LNCaP clone FGC (cell line): ENCODE data around the gene OPCML.

Experiments used
- DNase-seq: peaks from one replicate; pipeline ENCODE4 v3.0.0-alpha.2; 2011; ENCODE audit warnings: low read depth
- H3K4me3 ChIP-seq: 2 replicates; pipeline ENCODE4 v1.5.1; 2011; ENCODE audit warnings: mild to moderate bottlenecking, low read depth, low read length, control low read depth
- CTCF ChIP-seq: IDR thresholded peaks from 2 replicates; pipeline ENCODE4 v1.5.1; 2012; ENCODE audit warnings: mild to moderate bottlenecking; ENCODE audit not compliant: control insufficient read depth, insufficient read depth; ENCODE audit errors: extremely low read depth

OPCML gene

GRCh38 chr11:133516845-133517244 lies 15.5 kb downstream of the OPCML start:
- H3K4me3 ChIP-seq: no peak overlapping the region
- no peak for DNase-seq
- TF ChIP-seq CTCF: no peak

GRCh38 chr11:133515107-133515506 lies 17.2 kb downstream of the OPCML start:
- no peak for TF ChIP-seq CTCF
- H3K4me3 ChIP-seq: no peak overlapping the region
- no peak for DNase-seq

GRCh38 chr11:133509924-133510697 lies 22.2 kb downstream of the OPCML start:
- DNase-seq: no peak
- H3K4me3 ChIP-seq: no peak overlapping the region
- TF ChIP-seq CTCF: no peak

- DNase-seq: no peak
- no peak overlapping the region for H3K4me3 ChIP-seq
- TF ChIP-seq CTCF: no peak
Observed at GRCh38 chr11:133508468-133508867, 23.8 kb downstream of the OPCML start.

- H3K4me3 ChIP-seq: no peak overlapping the region
- DNase-seq: no peak
- no peak for TF ChIP-seq CTCF
Observed at GRCh38 chr11:133507185-133507584, 25.1 kb downstream of the OPCML start.

GRCh38 chr11:133506551-133507094 lies 25.7 kb downstream of the OPCML start:
- DNase-seq: no peak
- H3K4me3 ChIP-seq: no peak overlapping the region
- TF ChIP-seq CTCF: no peak

- H3K4me3 ChIP-seq: no peak overlapping the region
- no peak for DNase-seq
- TF ChIP-seq CTCF: no peak
Observed at GRCh38 chr11:133506023-133506422, 26.3 kb downstream of the OPCML start.
